DLD1 (cell line): ENCODE measurements around the gene SND1.

Experiments
- in situ Hi-C: cut with HindIII; loops from 2 replicates; pipeline ENCODE4 v1.10.0; 2017; ENCODE audit warnings: low sequenced_read_pairs

The SND1 gene

DNA sequence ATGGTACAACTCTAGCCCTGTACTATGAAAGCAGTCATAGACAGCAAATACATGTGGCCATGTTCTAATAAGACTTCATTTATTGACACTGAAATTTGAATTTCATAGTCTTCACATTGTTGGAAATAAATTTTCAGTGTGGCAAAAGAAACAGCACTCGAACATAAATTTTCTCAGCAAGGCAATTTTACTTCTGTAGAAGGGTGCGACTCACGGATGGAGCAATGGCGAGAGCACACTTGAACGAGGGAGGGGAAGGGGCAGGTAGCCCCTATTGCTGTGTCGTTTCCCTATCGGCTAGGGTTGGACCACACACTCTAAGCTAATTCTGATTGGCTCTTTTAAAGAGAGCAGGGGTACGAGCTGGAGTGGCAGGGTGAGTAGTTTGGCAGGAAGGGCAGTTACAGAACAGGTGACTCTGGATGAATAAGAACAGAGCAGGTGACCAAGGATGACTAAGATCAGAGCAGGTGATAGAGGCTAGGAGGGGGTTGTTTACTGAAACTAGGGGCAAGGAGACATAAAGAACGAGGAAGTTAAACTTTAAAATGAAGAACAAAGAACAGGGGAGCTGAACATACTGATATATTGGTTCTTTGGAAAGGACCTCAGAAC, 327.2 kb downstream of the SND1 start:
- in situ Hi-C loops, result no loop called here

DNA sequence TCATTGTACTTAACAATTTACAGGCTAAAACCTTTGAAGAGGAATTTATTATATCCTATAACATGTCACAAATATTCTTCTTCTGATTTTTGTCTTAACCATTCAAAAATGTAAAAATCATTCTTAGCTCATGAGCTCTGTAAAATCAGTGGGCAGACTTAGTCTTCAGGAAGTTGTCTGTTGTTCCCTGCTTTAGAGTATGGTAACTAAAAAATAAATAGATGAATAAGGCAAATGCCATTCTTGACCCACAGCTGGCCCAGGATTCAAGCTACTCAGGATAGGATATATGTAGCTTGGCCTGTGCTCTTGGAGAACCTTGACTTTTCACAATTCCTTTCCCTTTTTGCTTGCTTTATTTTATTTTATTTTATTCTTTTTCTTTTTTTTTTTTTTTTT, 327.7 kb downstream of the SND1 start:
- in situ Hi-C loops, result no loop called here

DNA sequence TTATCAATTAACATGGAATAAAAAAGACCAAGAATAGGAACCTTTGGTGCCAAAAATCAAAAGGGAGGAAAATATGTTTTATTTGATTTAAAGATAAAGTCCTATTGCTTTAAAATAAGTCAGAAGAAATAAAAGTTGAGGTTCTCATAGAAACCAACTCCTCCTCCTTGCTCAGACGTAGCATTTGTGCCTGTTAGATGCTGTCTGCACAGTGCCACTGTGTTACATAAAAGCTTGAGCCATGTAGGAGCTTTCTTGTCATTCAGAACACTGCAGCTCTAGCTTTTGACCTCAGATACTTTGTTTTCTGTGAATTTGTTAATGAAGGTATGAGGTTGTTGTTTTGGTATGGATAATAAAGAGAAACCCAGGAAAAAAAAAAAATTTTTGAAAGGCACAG, 328.9 kb downstream of the SND1 start:
- in situ Hi-C loops, result no loop called here

DNA sequence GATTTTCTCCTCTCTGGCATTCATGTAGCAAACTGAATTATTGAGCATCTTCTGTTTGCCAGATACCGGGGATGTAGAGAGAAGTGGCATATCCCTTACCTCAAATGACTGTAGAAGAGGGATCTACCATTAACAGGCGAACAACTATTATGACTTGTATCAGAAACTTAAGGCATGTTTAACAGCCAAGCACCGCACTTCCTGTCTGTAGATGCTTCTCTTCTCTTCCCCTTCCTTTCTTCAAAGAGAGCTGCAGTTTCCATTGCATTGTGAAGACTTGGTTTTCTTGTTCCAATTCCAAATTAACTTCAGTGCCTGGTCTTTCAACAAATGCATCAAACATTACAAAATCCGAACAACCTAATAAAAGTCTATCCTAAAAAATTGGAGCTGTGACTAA, 330.0 kb downstream of the SND1 start:
- in situ Hi-C loops, result no loop called here

DNA sequence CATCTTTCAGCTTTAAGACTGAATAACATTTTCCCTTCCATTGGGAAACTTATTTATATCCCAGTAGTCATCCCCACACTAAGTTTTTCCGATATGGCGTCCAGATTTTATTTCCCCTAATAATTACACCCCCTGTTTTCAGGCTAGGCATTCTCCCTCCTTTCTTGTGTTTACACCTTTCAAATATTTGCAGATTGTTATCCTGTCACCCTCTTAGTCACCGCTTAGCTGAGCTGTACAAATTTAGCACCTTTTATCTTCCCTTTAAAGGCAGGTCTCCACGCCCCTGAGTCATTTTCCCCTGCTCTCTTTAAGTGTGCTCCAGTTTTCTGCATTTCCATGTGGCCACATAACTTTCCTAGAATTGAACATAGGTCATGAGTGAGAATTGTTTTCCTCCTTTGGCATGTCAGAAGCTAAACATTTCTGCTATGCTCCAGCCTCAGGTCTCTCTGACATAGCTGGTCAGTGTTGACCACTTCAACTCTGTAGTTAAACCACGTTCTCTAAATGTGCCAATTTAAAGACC, 331.9 kb downstream of the SND1 start:
- in situ Hi-C loops, result no loop called here

DNA sequence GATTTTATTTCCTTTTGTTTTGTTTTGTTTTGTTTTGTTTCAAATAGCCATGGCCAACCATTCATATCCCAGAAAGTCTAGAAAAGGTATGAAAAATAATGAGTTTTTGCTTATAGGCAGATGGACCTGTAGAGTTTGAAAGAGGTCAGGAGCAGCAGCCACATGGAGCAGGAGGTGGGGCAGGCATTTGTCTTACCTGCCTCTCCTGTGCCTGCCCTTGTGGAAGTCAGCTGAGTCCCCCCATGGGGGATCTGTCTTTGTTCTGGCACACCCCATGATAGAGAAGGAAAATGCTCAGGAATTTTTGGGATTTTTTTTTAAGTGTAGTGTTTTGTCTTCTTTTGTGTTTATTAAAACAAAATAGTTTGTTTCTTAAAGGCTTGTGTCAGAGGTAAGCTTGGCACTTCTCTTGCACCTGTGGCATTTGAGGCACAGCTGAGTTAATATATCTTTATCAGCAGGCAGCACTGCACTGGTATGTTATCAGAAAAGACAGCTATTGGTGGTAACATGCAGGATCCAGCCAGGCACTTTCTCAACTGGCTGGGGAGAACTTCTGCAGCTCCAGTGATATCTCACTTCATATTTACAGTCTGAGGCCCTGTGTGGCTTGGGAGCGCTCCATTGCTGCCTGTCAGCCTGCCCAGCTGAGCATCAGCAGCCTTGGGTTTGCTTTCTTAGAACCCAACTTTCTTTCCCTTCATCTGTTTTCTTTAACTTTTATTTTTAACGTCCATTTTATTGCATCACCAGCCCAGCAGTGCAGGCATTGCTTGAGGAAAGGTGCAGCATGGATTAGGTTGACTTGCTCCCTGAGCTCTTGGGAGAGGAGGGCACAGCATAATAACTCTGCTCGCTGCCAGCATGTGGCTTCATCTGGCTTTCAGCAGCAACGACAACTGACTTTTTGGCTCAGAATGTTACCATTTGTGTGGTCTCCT, 334.9 kb downstream of the SND1 start:
- in situ Hi-C loops, result no loop called here

DNA sequence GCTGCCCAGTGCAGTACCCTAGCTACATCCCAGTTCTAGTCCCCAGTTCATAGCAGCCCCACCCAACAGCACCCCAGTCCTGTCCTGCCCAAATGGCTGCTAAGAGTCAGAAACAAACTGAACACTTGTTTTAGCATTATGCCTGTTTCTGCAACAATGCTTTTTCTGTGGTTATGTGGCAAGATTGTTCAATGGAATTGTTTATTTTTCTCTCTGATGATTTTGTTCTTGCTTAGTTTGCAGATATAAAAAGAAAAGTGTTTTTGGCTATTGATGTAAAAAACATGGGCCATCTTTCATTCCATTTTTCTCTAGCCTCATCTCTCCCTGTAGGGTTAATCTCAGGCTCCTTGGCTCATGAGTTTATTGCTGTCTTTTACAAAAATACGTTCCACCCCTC, 336.8 kb downstream of the SND1 start:
- in situ Hi-C loops, result no loop called here

DNA sequence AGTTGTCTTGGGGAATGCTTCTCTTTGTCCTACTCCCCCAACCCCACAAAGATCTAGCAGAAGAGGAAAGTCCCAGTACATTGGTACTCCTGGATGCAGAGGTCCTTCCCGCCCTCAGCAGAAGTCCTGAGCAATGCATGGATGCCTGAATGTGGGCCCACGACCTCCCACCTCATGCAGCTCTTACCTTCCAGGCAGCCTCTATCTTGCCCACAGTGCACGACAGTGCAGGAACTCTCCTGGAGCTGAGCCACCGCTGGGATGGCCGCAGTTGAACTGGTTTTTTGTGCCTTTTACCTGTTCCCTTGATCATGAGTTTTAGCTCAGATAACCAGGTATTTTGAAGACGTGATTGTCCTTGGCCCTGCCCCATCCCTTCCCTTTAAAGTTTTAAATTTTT, 341.3 kb downstream of the SND1 start:
- in situ Hi-C loops, result no loop called here

DNA sequence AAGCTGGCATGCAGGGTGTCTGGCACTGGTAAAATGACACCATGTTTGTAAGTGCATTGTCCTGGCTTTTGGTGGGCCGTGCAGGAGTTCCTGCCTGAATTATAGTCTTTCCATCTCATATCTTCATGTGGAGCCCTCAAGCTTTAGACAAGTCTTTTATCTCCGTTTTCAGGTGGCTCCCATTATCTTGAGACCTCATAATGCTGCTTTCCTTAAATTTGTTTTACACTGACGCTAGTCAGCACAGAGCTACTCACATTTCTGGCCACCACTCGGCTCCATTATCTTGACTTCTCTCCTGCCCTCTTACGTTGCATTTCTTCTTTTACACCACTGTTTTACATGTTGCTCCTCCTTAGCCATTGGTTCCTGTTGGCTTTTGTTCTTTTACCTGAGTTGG, 342.0 kb downstream of the SND1 start:
- in situ Hi-C loops, result no loop called here

DNA sequence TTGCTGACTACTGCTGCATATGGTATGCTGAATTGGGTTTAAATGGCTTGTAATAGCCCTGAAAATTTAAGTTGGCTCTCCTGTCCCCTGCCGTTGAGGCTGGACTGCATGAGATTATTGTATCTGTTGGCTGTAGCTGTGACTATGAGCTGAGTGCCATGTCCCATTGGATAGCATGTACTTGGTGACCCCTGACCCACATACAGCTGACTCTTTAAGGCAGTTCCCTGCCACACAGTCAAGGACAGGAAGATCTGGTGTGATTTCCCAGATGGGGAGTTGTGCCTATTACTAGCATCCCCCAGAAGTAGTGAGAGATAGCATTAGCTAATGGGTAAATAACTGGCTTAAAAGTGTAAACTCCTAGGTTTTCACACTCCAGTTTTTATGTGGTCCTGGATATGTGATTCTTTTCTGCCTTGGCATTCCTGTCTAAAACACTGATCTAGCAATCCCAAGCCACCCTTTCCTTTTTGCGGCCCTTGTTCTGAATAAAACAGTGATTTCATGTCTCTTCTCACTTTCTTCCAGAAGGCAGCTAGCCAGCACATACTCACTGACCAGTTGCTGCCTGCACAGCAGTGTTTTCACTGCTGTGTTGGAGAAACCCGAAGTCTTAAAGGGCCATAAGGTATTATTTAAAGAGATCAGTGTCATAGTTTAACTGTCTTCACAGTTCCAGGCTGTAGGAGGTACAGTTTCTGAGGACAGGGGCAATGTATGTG, 343.3 kb downstream of the SND1 start:
- in situ Hi-C loops, result no loop called here

DNA sequence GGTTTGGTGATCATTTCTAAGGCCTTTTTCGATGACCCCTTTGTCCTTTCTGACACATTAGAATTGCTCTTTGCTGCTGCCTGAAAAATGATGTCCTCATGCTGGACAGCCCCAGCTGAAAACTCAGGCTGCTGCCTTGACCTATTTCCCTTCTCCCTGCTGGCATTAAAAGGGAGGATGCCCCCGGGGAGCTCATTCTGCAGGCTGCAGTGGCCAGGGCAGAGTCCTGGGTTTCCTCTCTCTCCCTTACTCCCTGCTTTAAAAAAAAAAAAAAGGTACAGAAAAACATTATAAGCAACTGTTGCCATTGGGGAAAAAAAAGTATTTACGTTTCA, 343.9 kb downstream of the SND1 start:
- in situ Hi-C loops, result no loop called here

DNA sequence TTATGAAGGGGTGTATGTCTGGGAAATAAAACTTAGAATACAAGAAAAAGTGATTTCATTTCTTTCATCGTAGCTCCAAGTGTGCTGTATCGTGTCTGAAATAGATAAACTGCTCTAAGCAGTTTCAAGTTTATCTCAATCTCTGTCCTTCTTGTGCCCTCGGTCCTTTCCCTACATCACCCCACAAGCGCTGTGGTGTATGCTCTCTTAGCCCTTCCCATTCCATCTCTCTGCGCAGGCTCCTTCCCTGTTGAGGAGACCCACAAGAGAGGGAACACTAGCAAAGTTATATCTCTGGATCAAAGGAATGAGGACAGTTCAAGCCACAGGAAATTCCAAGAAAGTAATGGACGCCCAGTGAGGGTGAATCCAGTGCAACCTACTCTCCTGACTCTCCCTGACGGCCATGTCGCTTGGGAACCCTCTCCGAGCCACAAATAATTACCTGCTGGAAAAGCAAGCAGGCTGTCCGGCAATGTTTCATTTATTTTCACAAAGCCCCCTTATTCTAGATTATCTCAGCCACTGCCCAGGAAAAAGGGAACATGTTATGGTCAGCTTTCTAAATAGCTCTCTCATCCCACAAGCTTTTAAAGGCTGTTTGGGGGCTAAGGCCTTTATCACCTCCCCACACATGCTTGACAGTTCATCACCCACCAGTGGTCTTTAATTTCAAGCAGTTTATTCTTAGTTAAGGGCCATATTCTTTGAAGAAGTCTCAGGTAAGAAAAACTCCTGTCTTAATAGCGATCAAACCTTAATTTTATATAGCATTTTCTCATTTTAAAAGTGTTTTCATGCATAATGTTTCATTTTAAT, 344.5 kb downstream of the SND1 start:
- in situ Hi-C loops, result no loop called here

DNA sequence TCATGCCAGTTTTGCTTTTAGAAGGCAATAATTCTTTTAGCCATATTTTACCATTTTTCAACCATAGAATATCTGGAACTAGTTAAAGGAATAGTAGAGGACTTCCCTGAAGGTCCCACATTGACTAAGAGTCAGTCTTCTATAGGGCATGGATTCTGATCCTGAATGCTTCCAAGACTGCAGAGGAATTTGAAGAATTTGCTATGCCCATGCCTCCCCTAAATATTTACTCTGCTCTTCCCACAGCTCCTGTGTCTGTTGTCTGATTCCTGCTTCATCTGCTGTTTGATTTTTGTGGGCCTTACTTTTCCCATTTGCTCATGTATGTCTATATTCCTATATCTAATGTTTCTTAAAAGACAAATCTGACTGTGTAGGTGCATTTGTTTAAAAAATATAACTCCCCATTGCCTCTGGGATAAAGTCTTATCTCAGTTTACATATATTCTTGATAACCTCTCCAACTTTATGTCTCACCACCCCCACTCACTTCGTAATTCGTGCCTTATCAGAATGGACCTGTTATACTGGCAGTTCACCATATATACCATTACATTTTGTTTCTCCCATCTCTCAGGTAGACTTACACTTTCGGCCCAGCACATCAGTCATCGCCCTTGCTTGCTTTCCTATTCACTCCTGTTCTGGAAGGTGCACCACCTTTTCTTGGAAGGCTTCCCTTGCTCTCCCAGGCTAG, 345.4 kb downstream of the SND1 start:
- in situ Hi-C loops, result no loop called here

DNA sequence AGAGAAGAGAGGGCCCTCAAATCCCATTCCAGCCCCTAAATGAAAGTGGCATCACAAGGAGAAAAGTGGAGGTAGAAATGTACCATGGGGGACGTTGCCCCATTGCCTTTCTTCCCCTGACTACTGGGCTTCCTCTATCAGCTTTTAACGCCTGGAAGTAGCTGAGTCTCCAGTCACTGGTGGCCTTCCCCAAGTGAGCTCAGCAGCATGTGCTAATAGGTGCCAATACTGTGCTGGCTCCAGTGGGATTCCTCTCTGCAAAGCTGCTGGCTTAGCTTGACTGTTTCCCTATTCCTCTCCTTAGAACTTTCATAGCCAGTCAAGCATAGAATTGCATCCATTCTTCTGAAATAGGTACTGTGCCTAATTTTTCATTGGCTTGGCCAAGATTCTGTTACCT, 346.7 kb downstream of the SND1 start:
- in situ Hi-C loops, result no loop called here

DNA sequence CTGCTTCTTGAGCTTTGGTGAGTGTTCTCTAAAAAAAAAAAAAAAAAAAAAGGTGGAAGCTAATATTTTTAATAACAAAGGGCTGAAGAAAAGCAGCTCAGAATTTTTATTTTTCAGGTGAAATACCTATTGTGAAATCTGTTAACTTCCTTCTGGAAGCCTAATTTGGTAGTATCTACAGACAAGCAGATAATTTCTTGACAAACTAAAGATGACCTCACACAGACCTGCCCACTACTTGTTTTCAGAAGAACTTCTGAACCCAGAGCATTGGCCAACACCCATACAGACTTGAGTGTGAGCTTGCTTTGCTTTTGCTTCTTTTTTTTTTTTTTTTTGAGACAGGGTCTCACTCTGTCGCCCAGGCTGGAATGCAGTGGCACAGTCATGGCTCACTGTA, 348.1 kb downstream of the SND1 start:
- in situ Hi-C loops, result no loop called here

DNA sequence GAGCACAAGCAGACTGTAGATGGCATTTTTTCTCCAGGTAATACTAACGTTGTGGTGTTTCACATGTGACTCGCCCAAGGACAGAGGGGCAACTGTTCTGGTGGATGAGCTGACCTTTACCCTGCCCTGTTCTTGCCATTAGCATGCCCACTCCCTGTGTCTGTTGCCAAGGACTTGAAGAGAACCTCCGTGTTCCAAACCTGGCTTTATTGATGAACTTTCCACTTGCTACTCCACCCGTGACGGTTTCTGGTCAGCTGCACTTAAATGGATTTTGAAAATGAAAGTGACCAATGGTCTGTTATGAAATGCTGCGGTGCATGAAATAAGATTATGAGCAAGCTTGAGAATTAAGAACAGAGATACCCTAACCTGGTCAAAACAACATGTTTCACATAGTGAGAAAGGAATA, 348.9 kb downstream of the SND1 start:
- in situ Hi-C loops, result no loop called here

DNA sequence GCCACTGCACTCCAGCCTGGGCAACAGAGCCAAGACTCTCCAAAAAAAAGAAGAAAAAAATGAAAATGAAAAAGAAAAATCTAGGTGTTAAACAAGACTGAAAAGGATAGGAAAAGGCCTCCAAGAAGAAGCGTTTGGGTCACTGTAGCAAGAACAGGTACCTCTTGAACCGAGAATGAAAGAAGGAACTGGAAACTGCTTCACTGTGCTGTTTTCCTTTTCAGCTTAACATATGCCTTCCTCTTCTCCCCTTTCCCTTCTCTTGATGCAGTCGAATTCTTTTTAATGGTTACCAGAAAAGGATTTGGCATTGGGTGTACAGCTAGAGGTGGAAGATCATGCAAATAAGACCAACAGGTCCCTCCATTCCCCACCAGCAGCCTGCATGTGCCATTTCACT, 351.2 kb downstream of the SND1 start:
- in situ Hi-C loops, result no loop called here

DNA sequence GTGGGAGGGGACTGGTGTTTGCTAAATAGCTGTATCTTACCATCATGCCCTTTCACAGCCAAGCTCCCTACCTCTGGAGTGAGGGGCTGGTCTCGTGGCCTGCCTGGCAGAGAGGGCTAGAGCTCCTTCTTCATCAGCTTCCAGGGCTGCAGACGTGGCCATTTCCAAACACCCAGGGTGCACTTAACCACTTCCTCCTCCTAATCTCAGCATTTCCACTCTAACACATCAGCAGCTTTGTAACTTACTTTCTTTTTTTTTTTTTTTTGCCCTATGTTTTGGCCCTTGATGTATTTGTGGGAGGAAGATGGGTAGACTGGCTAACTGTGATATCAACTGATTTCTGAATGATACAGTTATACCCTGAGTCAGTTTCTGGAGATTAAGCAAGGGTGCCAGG, 351.8 kb downstream of the SND1 start:
- in situ Hi-C loops, result no loop called here

DNA sequence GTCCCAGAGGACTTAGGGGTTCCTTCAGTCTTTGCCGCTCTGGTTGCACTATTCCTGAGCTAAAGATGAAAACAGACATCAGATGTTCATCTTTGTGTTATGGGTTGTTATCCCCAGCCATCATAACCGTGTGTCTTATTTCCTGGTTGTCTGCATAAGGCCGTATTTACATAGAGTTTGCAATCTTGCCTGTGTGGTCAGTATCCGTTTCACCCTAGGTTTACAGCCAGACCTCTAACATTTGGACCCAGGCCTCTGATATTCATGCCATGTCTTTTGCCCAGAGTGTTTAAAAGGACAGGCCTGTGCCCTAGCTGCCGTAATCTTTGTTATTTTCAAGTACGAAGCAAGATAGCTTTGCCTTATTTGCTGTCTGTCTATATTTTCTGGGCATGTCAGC, 352.6 kb downstream of the SND1 start:
- in situ Hi-C loops, result no loop called here

DNA sequence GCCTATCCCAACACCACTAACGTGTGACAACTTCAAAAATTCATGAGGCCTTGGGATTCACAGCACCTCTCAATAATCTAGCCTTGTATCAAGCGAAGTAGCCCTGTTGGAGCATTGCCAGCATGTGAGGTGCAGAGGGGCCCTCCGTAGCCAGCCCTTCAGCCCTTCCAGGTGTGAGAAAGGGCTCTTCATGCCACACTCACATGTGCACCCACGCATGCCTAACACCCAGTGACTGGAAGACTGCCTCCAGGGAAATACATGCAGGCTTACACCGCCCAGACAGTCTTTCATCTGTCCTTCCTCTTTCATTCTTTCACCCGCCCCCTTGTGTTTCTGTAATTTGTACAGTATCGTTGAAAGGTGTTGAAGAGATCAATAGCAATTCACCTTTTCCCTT, 353.1 kb downstream of the SND1 start:
- in situ Hi-C loops, result no loop called here
